K562 (cell line): ENCODE measurements around the gene PRKAA1. TPM values are rescaled to one million over a fixed set of nuclear protein-coding genes. Genes with fewer than 3 reads are reported as not detected.

Experiments
- CBX1 ChIP-seq: sonication (generic); IDR thresholded peaks from 2 replicates; pipeline ENCODE4 v1.6.1; 2016; ENCODE audit warnings: antibody characterized with exemption, low read depth, mild to moderate bottlenecking
- HLTF ChIP-seq: fragments of 450-650 bp; IDR thresholded peaks from 2 replicates; pipeline ENCODE4 v1.6.1; 2016
- L3MBTL2 ChIP-seq: fragments of 450-650 bp; IDR thresholded peaks from 2 replicates; pipeline ENCODE4 v1.6.1; 2016; ENCODE audit warnings: mild to moderate bottlenecking, moderate library complexity
- MAZ ChIP-seq, 2 experiments: fragments of 450-650 bp in 1 of 2; sonication (generic) in 1 of 2; formaldehyde crosslinking; IDR thresholded peaks in 1 of 2; conservative IDR thresholded peaks in 1 of 2; 2 replicates each; pipeline versions ENCODE4 v1.4.0 to v1.5.0; 2020; ENCODE audit warnings: mild to moderate bottlenecking in 1 of 2, missing genetic modification reagents in 1 of 2
- MNT ChIP-seq, 2 experiments: fragments of 450-650 bp; conservative IDR thresholded peaks; 2 replicates each; pipeline ENCODE4 v1.6.1; 2017; ENCODE audit warnings: mild to moderate bottlenecking in 2 of 2, moderate library complexity in 2 of 2
- MTA2 ChIP-seq: fragments of 450-650 bp; IDR thresholded peaks from 2 replicates; pipeline ENCODE4 v1.6.1; 2016; ENCODE audit warnings: low read depth
- NR2F6 ChIP-seq: fragments of 450-650 bp; formaldehyde crosslinking; IDR thresholded peaks from 2 replicates; pipeline ENCODE4 v1.4.0; 2020; ENCODE audit warnings: mild to moderate bottlenecking
- RERE ChIP-seq: sonication (generic); formaldehyde crosslinking; IDR thresholded peaks from 2 replicates; pipeline ENCODE4 v1.8.0; 2023; ENCODE audit warnings: missing genetic modification reagents, mild to moderate bottlenecking, borderline replicate concordance
- TRIM28 ChIP-seq: fragments of 450-650 bp; IDR thresholded peaks from 2 replicates; pipeline ENCODE4 v1.6.1; 2017
- YBX1 ChIP-seq: fragments of 450-650 bp; IDR thresholded peaks from 2 replicates; pipeline ENCODE4 v1.7.1; 2016; ENCODE audit warnings: mild to moderate bottlenecking
- ZNF146 ChIP-seq: IDR thresholded peaks from one replicate; pipeline ENCODE4 v1.6.1; 2018; ENCODE audit warnings: missing compliant biosample characterization; ENCODE audit not compliant: unreplicated experiment
- polyA plus RNA-seq, 8 experiments: library from polyadenylated mRNA; depleted of rRNA in 4 of 8; stranded (reverse) in 5 of 8; unstranded in 3 of 8; fragments of >200 nt; fragmentation: Nextera tagmentation in 2 of 8; fragmentation: Illumina TruSeq in 1 of 8; extraction: Ambion mirVana in 2 of 8; extraction: Trizol in 1 of 8; gene quantifications; 2 replicates each; pipeline versions ENCODE4 v1.2.1 to v1.2.3, GENCODE V29; 2011 to 2014; ENCODE audit warnings: inconsistent platforms in 1 of 8, missing spikeins in 1 of 8
- total RNA-seq, 7 experiments: library from RNA; depleted of rRNA in 6 of 7; stranded (reverse); fragments of >200 nt in 6 of 7; fragmentation: Illumina TruSeq in 2 of 7; extraction: Trizol in 2 of 7; gene quantifications; 2 replicates each; pipeline versions ENCODE4 v1.2.1 to v1.2.3, GENCODE V29; 2011 to 2021; ENCODE audit warnings: low replicate concordance in 1 of 7
- TF ChIP-seq, protein P1 (sequence below), 2 experiments: fragments of 450-650 bp; IDR thresholded peaks; 2 replicates each; pipeline ENCODE4 v1.6.1; 2016; ENCODE audit warnings: mild to moderate bottlenecking in 2 of 2, borderline replicate concordance in 1 of 2, low read depth in 1 of 2, moderate library complexity in 1 of 2

The PRKAA1 gene
- total and polyA plus RNA-seq, 9 of the 15 experiments (the other 6 are each of a cell fraction or from before 2014, with no cell fraction given) = 24.5 to 84.0 (median 51.4) TPM

- TF ChIP-seq MNT (conservative IDR thresholded peaks at IDR 0.05) = peak; percentile 55 to 72
- 0 out of 2 replicates have a peak, but pooled peaks have one; percentile 37 for TF ChIP-seq TRIM28
- no peak for TF ChIP-seq MAZ (CRISPR knock-in tag; conservative IDR thresholded peaks at IDR 0.05 in 1 of 2, IDR thresholded peaks at IDR 0.05 in 1 of 2)
- TF ChIP-seq YBX1 = no peak
- no peak for TF ChIP-seq ZNF146 (CRISPR knock-in tag)
- TF ChIP-seq L3MBTL2 = peak; percentile 44; the same call in 1 of the 2 replicates
- no peak for TF ChIP-seq HLTF
- TF ChIP-seq MTA2 = no peak
- TF ChIP-seq, protein P1, sequence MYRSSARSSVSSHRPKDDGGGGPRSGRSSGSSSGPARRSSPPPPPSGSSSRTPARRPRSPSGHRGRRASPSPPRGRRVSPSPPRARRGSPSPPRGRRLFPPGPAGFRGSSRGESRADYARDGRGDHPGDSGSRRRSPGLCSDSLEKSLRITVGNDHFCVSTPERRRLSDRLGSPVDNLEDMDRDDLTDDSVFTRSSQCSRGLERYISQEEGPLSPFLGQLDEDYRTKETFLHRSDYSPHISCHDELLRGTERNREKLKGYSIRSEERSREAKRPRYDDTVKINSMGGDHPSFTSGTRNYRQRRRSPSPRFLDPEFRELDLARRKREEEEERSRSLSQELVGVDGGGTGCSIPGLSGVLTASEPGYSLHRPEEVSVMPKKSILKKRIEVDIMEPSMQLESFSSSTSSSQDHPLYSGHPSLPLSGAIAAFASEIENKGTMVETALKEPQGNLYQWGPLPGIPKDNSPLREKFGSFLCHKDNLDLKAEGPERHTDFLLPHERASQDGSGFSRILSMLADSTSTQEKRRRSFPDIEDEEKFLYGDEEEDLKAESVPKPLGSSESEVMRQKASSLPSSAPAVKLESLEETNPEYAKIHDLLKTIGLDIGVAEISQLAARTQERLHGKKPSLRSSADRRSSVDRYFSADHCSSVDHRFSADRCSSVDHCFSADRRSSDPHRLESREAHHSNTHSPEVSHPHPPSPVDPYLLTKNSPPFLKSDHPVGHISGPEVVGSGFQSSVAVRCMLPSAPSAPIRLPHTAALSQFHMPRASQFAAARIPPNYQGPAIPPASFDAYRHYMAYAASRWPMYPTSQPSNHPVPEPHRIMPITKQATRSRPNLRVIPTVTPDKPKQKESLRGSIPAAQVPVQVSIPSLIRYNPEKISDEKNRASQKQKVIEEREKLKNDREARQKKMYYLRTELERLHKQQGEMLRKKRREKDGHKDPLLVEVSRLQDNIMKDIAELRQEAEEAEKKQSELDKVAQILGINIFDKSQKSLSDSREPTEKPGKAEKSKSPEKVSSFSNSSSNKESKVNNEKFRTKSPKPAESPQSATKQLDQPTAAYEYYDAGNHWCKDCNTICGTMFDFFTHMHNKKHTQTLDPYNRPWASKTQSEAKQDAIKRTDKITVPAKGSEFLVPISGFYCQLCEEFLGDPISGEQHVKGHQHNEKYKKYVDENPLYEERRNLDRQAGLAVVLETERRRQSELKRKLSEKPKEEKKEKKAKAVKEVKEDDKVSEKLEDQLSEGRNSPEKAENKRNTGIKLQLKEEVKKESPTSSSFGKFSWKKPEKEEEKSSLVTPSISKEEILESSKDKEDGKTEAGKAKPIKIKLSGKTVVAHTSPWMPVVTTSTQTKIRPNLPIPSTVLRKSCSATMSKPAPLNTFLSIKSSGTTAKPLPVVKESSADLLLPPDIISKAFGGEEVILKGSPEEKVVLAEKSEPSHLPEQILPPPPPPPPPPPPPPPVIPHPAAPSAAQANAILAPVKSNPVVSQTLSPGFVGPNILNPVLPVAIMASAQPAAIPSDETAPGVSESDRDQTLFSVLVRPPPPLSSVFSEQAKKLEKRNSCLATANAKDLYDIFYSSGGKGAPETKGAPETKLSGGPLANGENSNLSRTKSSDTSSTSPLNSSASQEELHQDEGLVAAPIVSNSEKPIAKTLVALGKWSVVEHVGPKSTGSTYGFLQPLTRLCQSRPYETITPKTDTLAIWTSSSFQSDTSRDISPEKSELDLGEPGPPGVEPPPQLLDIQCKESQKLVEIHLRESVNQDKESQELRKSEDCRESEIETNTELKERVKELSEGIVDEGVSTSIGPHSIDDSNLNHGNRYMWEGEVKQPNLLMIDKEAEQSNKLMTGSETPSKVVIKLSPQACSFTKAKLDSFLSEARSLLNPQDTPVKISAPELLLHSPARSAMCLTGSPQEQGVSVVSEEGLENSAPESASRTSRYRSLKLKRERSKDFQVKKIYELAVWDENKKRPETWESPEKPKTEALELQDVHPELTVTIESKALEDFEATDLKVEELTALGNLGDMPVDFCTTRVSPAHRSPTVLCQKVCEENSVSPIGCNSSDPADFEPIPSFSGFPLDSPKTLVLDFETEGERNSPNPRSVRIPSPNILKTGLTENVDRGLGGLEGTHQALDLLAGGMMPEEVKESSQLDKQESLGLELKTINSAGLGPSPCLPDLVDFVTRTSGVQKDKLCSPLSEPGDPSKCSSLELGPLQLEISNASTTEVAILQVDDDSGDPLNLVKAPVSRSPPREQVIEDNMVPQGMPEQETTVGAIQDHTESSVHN (IDR thresholded peaks at IDR 0.05; ENCODE audit: borderline replicate concordance in 1 of 2, low read depth in 1 of 2) = 0 out of 4 replicates have a peak, but pooled peaks of 1 of the 2 experiments have one; percentile 43
- TF ChIP-seq NR2F6 (CRISPR knock-in tag) = no peak
- no peak for TF ChIP-seq RERE (CRISPR knock-in tag)
- TF ChIP-seq CBX1 = no peak
Measured at GRCh38 chr5:40841068-40841805, 43.1 kb upstream of the PRKAA1 start, which contains the start of gene CARD6 (continued).
